Measurements from ENCODE around the gene TRIM64. TPM values are rescaled to one million over a fixed set of nuclear protein-coding genes. Genes with fewer than 3 reads are reported as not detected.

The TRIM64 gene, protein sequence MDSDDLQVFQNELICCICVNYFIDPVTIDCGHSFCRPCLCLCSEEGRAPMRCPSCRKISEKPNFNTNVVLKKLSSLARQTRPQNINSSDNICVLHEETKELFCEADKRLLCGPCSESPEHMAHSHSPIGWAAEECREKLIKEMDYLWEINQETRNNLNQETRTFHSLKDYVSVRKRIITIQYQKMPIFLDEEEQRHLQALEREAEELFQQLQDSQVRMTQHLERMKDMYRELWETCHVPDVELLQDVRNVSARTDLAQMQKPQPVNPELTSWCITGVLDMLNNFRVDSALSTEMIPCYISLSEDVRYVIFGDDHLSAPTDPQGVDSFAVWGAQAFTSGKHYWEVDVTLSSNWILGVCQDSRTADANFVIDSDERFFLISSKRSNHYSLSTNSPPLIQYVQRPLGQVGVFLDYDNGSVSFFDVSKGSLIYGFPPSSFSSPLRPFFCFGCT
- not detected in 2 replicates for total RNA-seq

DNA sequence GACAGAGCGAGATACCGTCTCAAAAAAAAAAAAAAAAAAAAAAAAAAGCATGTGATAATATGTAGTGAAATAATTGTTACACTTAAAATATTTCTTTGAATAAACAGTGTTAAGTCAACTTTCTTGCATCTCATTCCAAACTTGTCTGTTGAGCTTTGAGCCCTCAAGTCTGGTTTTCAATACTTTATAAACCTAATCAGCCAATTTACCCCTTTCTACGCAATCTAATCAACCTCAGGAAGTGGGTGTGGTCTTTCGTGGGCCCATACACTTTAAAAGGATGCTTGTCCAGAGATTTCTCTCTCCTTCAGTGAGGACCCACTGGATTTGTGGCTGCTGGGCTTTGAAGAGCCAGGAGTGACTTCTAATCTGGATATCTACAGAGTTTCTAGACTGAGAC is at the start of gene TRIM64:
Gene TRIM64, plus strand, starts transcription at position 301 of the 400 bp plus-strand sequence. CDS start 2,467 bp downstream, outside the sequence.

DNA sequence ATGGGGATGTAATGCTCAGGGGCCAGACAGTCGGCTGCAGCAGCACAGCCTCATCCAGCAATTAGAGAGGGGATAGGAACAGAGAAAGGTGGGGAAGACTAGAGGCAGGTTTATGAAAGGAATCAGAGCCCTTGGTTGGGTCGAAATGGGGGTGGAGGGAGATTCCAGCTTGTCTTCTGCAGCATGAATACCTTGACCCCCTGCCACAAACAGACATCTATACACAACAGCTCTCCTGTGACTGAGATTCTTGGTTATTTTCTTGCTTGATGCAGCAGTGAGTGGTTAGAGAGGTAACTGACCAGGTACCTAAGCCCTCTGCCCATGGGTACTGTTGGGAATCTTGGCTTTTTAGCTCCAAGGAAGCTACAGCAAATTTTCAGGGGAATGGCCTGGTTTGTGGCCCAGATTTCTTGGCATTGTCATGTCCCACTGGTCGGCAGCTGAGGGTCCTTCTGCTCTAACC is 43.6 kb upstream of the TRIM64 start, which contains the start of gene TRIM49D1:
Gene TRIM49D1, minus strand, starts transcription at position 51 of the 466 bp plus-strand sequence. CDS start 4,535 bp downstream, outside the sequence.

DNA sequence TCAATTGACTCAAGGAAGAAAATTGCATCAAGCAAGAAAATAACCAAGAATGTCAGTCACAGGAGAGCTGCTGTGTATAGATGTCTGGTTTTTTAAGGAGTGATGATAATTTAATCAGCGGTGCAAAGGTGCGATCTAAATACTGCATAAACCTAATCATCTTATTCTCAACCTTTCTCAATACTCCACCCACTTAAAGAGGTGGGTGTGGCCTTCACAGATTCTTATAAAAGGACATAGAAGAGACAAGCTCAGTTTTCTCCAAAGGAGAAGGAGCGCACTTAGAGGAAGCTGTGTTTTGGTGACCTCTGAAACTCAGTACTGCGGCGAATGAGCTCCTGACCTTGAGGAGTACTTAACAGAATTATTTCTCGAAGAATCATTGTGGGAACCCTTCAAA is 42.1 kb upstream of the TRIM64 start, which contains the start of gene TRIM49D2:
Gene TRIM49D2, plus strand, starts transcription at position 301 of the 400 bp plus-strand sequence. CDS start 2,698 bp downstream, outside the sequence.

Other genes starting within 250 kb of the TRIM64 start
- not detected in 2 replicates for gene TRIM49, start 157.5 kb upstream of the TRIM64 start, total RNA-seq
- not detected in 2 replicates for gene TRIM64B, start 87.5 kb upstream of the TRIM64 start, total RNA-seq
- not detected in 2 replicates for gene TRIM49D1, start 43.8 kb upstream of the TRIM64 start, total RNA-seq
- not detected in 2 replicates for gene TRIM49D2, start 42.0 kb upstream of the TRIM64 start, total RNA-seq
- gene TRIM49C, start 65.1 kb downstream of the TRIM64 start, total RNA-seq, result not detected in 2 replicates
- not detected in 2 replicates for gene UBTFL1, start 119.9 kb downstream of the TRIM64 start, total RNA-seq
- gene NAALAD2, start 168.6 kb downstream of the TRIM64 start, total RNA-seq, result 0.47 and 1.7 TPM in 2 replicates

Measured in bronchial smooth muscle cell (primary cell).